HL-60 (cell line): ENCODE data around the gene FPR1.

Source experiments
- DNase-seq, 2 experiments: peaks; one replicate each; pipeline ENCODE4 v3.0.0-alpha.2; 2010 to 2020; ENCODE audit warnings: low read depth in 1 of 2, low spot score in 1 of 2
- H3K27ac ChIP-seq: fragments of 250-450 bp; sonication (Bioruptor Pico); replicated peaks from 2 replicates; pipeline ENCODE4 v1.5.1; 2020; ENCODE audit warnings: mild to moderate bottlenecking, moderate library complexity
- H3K27me3 ChIP-seq: fragments of 250-450 bp; sonication (Bioruptor Pico); 2 replicates; pipeline ENCODE4 v1.5.1; 2021; ENCODE audit warnings: mild to moderate bottlenecking, moderate library complexity; ENCODE audit not compliant: insufficient read depth, poor library complexity, severe bottlenecking
- H3K4me3 ChIP-seq: replicated peaks from 2 replicates; pipeline ENCODE4 v1.5.1; 2011; ENCODE audit warnings: mild to moderate bottlenecking, control low read depth, low read length; ENCODE audit not compliant: insufficient read depth
- CTCF ChIP-seq: IDR thresholded peaks from one replicate; pipeline ENCODE4 v1.5.1; 2011; ENCODE audit warnings: low read length, control low read depth, inconsistent platforms; ENCODE audit not compliant: insufficient read depth
- GABPA ChIP-seq: IDR thresholded peaks from 2 replicates; pipeline ENCODE4 v1.6.1; 2012; ENCODE audit warnings: low read depth
- POLR2AphosphoS5 ChIP-seq: IDR thresholded peaks from 2 replicates; pipeline ENCODE4 v1.6.1; 2012; ENCODE audit warnings: low read depth
- REST ChIP-seq: IDR thresholded peaks from 2 replicates; pipeline ENCODE4 v1.6.1; 2012; ENCODE audit warnings: low read depth; ENCODE audit not compliant: insufficient replicate concordance
- SPI1 ChIP-seq: IDR thresholded peaks from 2 replicates; pipeline ENCODE4 v1.6.1; 2012; ENCODE audit warnings: low read depth, mild to moderate bottlenecking, borderline replicate concordance

FPR1 gene

GRCh38 chr19:51715850-51716249, 35.8 kb downstream of the FPR1 start:
- Histone ChIP-seq H3K27ac (no peak overlapping the region), H3K27me3 (no peaks in the 10 kb centered on the region), H3K4me3 (no peak overlapping the region)
- TF ChIP-seq GABPA: no peak
- TF ChIP-seq SPI1: no peak
- TF ChIP-seq CTCF: no peak
- no peak for TF ChIP-seq REST
- no peak for TF ChIP-seq POLR2AphosphoS5
- DNase-seq: no peak

- Histone ChIP-seq H3K27me3 (no peaks in the 10 kb centered on the region), H3K4me3 (no peak overlapping the region), H3K27ac (no peak overlapping the region)
- TF ChIP-seq POLR2AphosphoS5 (no peak), SPI1 (no peak), CTCF (no peak), GABPA (no peak), REST (no peak)
- DNase-seq: no peak
Observed at GRCh38 chr19:51714848-51715247, 36.8 kb downstream of the FPR1 start.

- TF ChIP-seq SPI1 (no peak), GABPA (no peak), POLR2AphosphoS5 (no peak), REST (no peak), CTCF (no peak)
- no peaks in the 10 kb centered on the region for H3K27me3 ChIP-seq
- DNase-seq: no peak
Observed at GRCh38 chr19:51713319-51714285, 38.1 kb downstream of the FPR1 start.

More at GRCh38 chr19:51713319-51714285, 38.1 kb downstream of the FPR1 start:
- no peak overlapping the region for H3K4me3 ChIP-seq
- no peak overlapping the region for H3K27ac ChIP-seq
